Measurements from ENCODE around the gene VIL1.

DNA sequence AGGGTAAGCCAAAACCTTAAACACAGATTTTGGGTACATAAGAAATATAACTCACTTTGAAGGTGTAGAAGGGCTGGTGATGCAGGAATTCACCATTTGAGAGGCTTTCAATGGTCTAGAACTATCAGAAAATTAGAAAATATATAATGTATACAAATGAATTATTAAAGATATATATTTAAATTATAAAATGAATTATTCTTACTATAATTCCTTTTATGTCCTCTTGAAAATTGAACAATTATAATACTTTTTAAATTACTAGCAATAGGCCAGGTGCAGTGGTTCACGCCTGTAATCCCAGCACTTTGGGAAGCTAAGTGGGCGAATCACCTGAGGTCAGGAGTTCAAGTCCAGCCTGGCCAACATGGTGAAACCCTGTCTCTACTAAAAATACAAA lies 60.7 kb downstream of the VIL1 start:
- no peak for TF ChIP-seq YY1 (IDR thresholded peaks at IDR 0.05; ENCODE audit: insufficient read depth, insufficient read length)
- TF ChIP-seq SUZ12 (IDR thresholded peaks at IDR 0.05; ENCODE audit: extremely low read depth, insufficient read depth, insufficient read length): no peak
